PC-3 (cell line): Measurements from ENCODE around the gene TMEM212. TPM values are rescaled to one million over a fixed set of nuclear protein-coding genes. Genes with fewer than 3 reads are reported as not detected.

Experiments used
- ATAC-seq: fragments of 200-7000 bp; cut with Tn5 transposase; 2 replicates; pipeline ENCODE4 v1.9.1; 2020; ENCODE audit warnings: mild to moderate bottlenecking, moderate library complexity
- BruUV-seq: library from RNA; stranded (reverse); fragments of 400-500 nt; replicated peaks from 2 replicates; lab custom pipeline; 2021; lab: Mats Ljungman, UMichigan
- CTCF ChIA-PET: fragments of 300-600 bp; sonication (Branson Sonifier 250); formaldehyde crosslinking; loops from one replicate; lab custom pipeline; 2022; ENCODE audit warnings: antibody characterized with exemption; lab: Charles Lee
- POLR2A ChIA-PET: fragments of 300-600 bp; sonication (Branson Sonifier 250); formaldehyde crosslinking; loops from one replicate; lab custom pipeline; 2022; ENCODE audit warnings: antibody characterized with exemption; ENCODE audit not compliant: unreplicated experiment; lab: Charles Lee
- DNase-seq: peaks from one replicate; pipeline ENCODE4 v3.0.0-alpha.2; 2015
- H2AFZ ChIP-seq: fragments of 300-600 bp; sonication (generic); 2 replicates; pipeline ENCODE4 v1.6.0; 2016; ENCODE audit warnings: antibody characterized with exemption, low read length
- H3F3A ChIP-seq: fragments of 300-600 bp; sonication (generic); one replicate; pipeline ENCODE4 v1.6.0; 2017; ENCODE audit warnings: antibody characterized with exemption, low read length, control low read depth, mild to moderate bottlenecking; ENCODE audit not compliant: unreplicated experiment
- H3K27ac ChIP-seq: fragments of 300-600 bp; sonication (generic); 2 replicates; pipeline ENCODE4 v1.5.1; 2016; ENCODE audit warnings: mild to moderate bottlenecking, low read length
- H3K27me3 ChIP-seq: fragments of 300-600 bp; sonication (generic); 2 replicates; pipeline ENCODE4 v1.6.1; 2016; ENCODE audit warnings: low read length, mixed read lengths
- H3K36me3 ChIP-seq: fragments of 300-600 bp; sonication (generic); 2 replicates; pipeline ENCODE4 v1.6.1; 2016; ENCODE audit warnings: low read depth, mixed run types, low read length, mixed read lengths
- H3K4me1 ChIP-seq: fragments of 300-600 bp; sonication (generic); 2 replicates; pipeline ENCODE4 v1.5.1; 2016; ENCODE audit warnings: low read length; ENCODE audit not compliant: insufficient read depth
- H3K4me2 ChIP-seq: fragments of 300-600 bp; sonication (generic); 2 replicates; pipeline ENCODE4 v1.6.0; 2016; ENCODE audit warnings: low read length
- H3K4me3 ChIP-seq: fragments of 300-600 bp; sonication (generic); 2 replicates; pipeline ENCODE4 v1.5.1; 2016; ENCODE audit warnings: mild to moderate bottlenecking, low read length, mixed read lengths
- H3K79me2 ChIP-seq: fragments of 300-600 bp; sonication (generic); 2 replicates; pipeline ENCODE4 v1.6.1; 2017; ENCODE audit warnings: low read length, mixed read lengths
- H3K9ac ChIP-seq: fragments of 300-600 bp; sonication (generic); 2 replicates; pipeline ENCODE4 v1.6.0; 2016; ENCODE audit warnings: mild to moderate bottlenecking, low read length
- H3K9me2 ChIP-seq: fragments of 300-600 bp; sonication (generic); replicated peaks from 2 replicates; pipeline ENCODE4 v1.6.1; 2016; ENCODE audit warnings: mixed run types, low read length, mixed read lengths
- H3K9me3 ChIP-seq: fragments of 300-600 bp; sonication (generic); 2 replicates; pipeline ENCODE4 v1.6.1; 2016; ENCODE audit warnings: low read length, mixed read lengths
- H4K20me1 ChIP-seq: fragments of 300-600 bp; sonication (generic); 2 replicates; pipeline ENCODE4 v1.6.1; 2016; ENCODE audit warnings: low read length, mixed read lengths
- CTCF ChIP-seq: fragments of 300-600 bp; sonication (generic); conservative IDR thresholded peaks from 2 replicates; pipeline ENCODE4 v1.5.1; 2017; ENCODE audit warnings: antibody characterized with exemption, low read depth, mild to moderate bottlenecking, low read length
- EZH2 ChIP-seq: fragments of 300-600 bp; sonication (generic); IDR thresholded peaks from one replicate; pipeline ENCODE4 v1.6.1; 2017; ENCODE audit warnings: antibody characterized with exemption, mild to moderate bottlenecking, low read length; ENCODE audit not compliant: unreplicated experiment
- EZH2phosphoT487 ChIP-seq: fragments of 300-600 bp; sonication (generic); IDR thresholded peaks from 2 replicates; pipeline ENCODE4 v1.6.1; 2018; ENCODE audit warnings: mild to moderate bottlenecking, antibody characterized with exemption, low read length, borderline replicate concordance
- intact Hi-C: fragments of 100-400 bp; cut with micrococcal nuclease; formaldehyde crosslinking; loops from 2 replicates; pipeline ENCODE4 v1.9.0; 2023
- total RNA-seq: library from RNA; depleted of rRNA; stranded (reverse); fragments of >200 nt; gene quantifications from 2 replicates; pipeline ENCODE4 v1.2.3, GENCODE V29; 2014

The TMEM212 gene
- total RNA-seq, 1 experiment from 2014 or later: not detected

- Histone ChIP-seq H3K4me3 (no peak overlapping the region), H3K9me2 (no peaks in the 10 kb centered on the region), H3K9me3 (no peaks in the 10 kb centered on the region), H3K9ac (no peak overlapping the region), H4K20me1 (no peaks in the 10 kb centered on the region), H2AFZ (no peak overlapping the region), H3K27me3 (no peaks in the 10 kb centered on the region), H3K4me2 (no peak overlapping the region), H3K36me3 (no peaks in the 10 kb centered on the region), H3K27ac (no peak overlapping the region), H3K79me2 (no peaks in the 10 kb centered on the region), H3F3A (no peaks in the 10 kb centered on the region), H3K4me1 (no peaks in the 10 kb centered on the region)
- ATAC-seq: no peak
- DNase-seq: no peak
- intact Hi-C loops: no loop called here
- no TSS peak for BruUV-seq
- ChIA-PET POLR2A (no interaction called here), CTCF (no interaction called here)
- TF ChIP-seq EZH2phosphoT487 (no peak), EZH2 (no peak), CTCF (no peak)
Measured at GRCh38 chr3:171863920-171864319, 20.8 kb downstream of the TMEM212 start.

- Histone ChIP-seq H3K27ac (no peak overlapping the region), H3K9ac (no peak overlapping the region), H4K20me1 (no peaks in the 10 kb centered on the region), H3K36me3 (no peaks in the 10 kb centered on the region), H3K4me1 (no peaks in the 10 kb centered on the region), H3K79me2 (no peaks in the 10 kb centered on the region), H3K4me2 (no peak overlapping the region), H2AFZ (no peak overlapping the region), H3K27me3 (no peaks in the 10 kb centered on the region), H3F3A (no peaks in the 10 kb centered on the region), H3K9me2 (no peaks in the 10 kb centered on the region), H3K9me3 (no peaks in the 10 kb centered on the region), H3K4me3 (no peak overlapping the region)
- TF ChIP-seq EZH2phosphoT487 (no peak), EZH2 (no peak), CTCF (no peak)
- intact Hi-C loops: no loop called here
- ATAC-seq (no peak), DNase-seq (no peak)
- CTCF ChIA-PET: no interaction called here
- POLR2A ChIA-PET: no interaction called here
- BruUV-seq: no TSS peak
Measured at GRCh38 chr3:171865191-171865865, 22.2 kb downstream of the TMEM212 start.

- no peak for ATAC-seq
- CTCF ChIA-PET: interaction anchor here (0.6 kb wide), 1 partner anchor 35 kb away, joined by 3 read pairs; no protein-coding TSS in a partner anchor
Measured at GRCh38 chr3:171867981-171868380, 24.8 kb downstream of the TMEM212 start.

More at GRCh38 chr3:171867981-171868380, 24.8 kb downstream of the TMEM212 start:
- H3K79me2 ChIP-seq: no peaks in the 10 kb centered on the region
- H3K9ac ChIP-seq: no peak overlapping the region
- no TSS peak for BruUV-seq
- H3K4me3 ChIP-seq: no peak overlapping the region
- no peaks in the 10 kb centered on the region for H3K36me3 ChIP-seq
- H3K27me3 ChIP-seq: no peaks in the 10 kb centered on the region
- TF ChIP-seq EZH2 (no peak), EZH2phosphoT487 (no peak), CTCF (peak; percentile 69)
- no peaks in the 10 kb centered on the region for H3K9me2 ChIP-seq
- no peaks in the 10 kb centered on the region for H3F3A ChIP-seq
- H3K27ac ChIP-seq: no peak overlapping the region
- no peak overlapping the region for H3K4me2 ChIP-seq
- peak; percentile 6 for DNase-seq
- no peaks in the 10 kb centered on the region for H4K20me1 ChIP-seq
- no peaks in the 10 kb centered on the region for H3K4me1 ChIP-seq
- H2AFZ ChIP-seq: no peak overlapping the region
- POLR2A ChIA-PET: no interaction called here
- H3K9me3 ChIP-seq: no peaks in the 10 kb centered on the region
- intact Hi-C loops: no loop called here
